ENCODE measurements around the gene MISP3. TPM values are rescaled to one million over a fixed set of nuclear protein-coding genes. Genes with fewer than 3 reads are reported as not detected.
A peak's percentile ranks its signal among the peaks of the same experiment; 100 is the strongest.

MISP3 gene
- total RNA-seq, 2 experiments from 2014 or later, result 1.0 to 1.1 TPM

GRCh38 chr19:14111486-14111885 lies 38.9 kb downstream of the MISP3 start:
- peaks cover 51% of the 10 kb centered on the region for H3K4me1 Mint-ChIP-seq (ENCODE audit: low read depth)
- no peaks in the 10 kb centered on the region for H3K36me3 Mint-ChIP-seq (ENCODE audit: low read depth)
- H3K27me3 Mint-ChIP-seq (ENCODE audit: low read depth), result no peaks in the 10 kb centered on the region
- no peak for DNase-seq
- ATAC-seq, result no peak
- H3K27ac Mint-ChIP-seq, result peak overlapping the region; percentile 30
- no peak overlapping the region for H3K4me3 Mint-ChIP-seq
- ChIA-PET POLR2A (interaction anchor here (0.5 kb wide), 1 partner anchor 12 kb away, joined by 5 read pairs; no protein-coding TSS in a partner anchor), CTCF (interaction anchor here (1.5 kb wide), 1 partner anchor 38 kb away, joined by 5 read pairs; the partner anchor contains the start of gene MISP3)
- H3K9me3 Mint-ChIP-seq (ENCODE audit: insufficient read depth), result no peaks in the 10 kb centered on the region

GRCh38 chr19:14112051-14112808 lies 39.6 kb downstream of the MISP3 start:
- CTCF ChIA-PET, result interaction anchor here (1.6 to 4.4 kb wide), 2 partner anchors 10 to 233 kb away, joined by 3 to 23 read pairs; no protein-coding TSS in a partner anchor

GRCh38 chr19:14112809-14113385 lies 40.3 kb downstream of the MISP3 start:
- DNase-seq (no peak), ATAC-seq (no peak)
- no peak overlapping the region for H3K4me3 Mint-ChIP-seq
- POLR2A ChIA-PET, result interaction anchor here (1.0 to 1.3 kb wide), 2 partner anchors 23 to 37 kb away, joined by 3 to 4 read pairs; partner anchors contain the start of gene ASF1B
- no peaks in the 10 kb centered on the region for H3K27me3 Mint-ChIP-seq (ENCODE audit: low read depth)
- no peaks in the 10 kb centered on the region for H3K9me3 Mint-ChIP-seq (ENCODE audit: insufficient read depth)
- H3K27ac Mint-ChIP-seq, result no peak overlapping the region
- H3K4me1 Mint-ChIP-seq (ENCODE audit: low read depth), result peaks cover 55% of the 10 kb centered on the region
- CTCF ChIA-PET, result interaction anchor here (1.1 to 4.4 kb wide), 4 partner anchors 11 to 236 kb away, joined by 3 to 23 read pairs (median 12); no protein-coding TSS in a partner anchor
- no peaks in the 10 kb centered on the region for H3K36me3 Mint-ChIP-seq (ENCODE audit: low read depth)

More at GRCh38 chr19:14112051-14112808, 39.6 kb downstream of the MISP3 start:
- POLR2A ChIA-PET, result interaction anchor here (0.5 to 1.3 kb wide), 3 partner anchors 12 to 37 kb away, joined by 3 to 5 read pairs (median 4); partner anchors contain the start of gene ASF1B
- peaks cover 55% of the 10 kb centered on the region for H3K4me1 Mint-ChIP-seq (ENCODE audit: low read depth)
- no peak for DNase-seq
- ATAC-seq, result no peak
- H3K36me3 Mint-ChIP-seq (ENCODE audit: low read depth), result no peaks in the 10 kb centered on the region
- no peaks in the 10 kb centered on the region for H3K27me3 Mint-ChIP-seq (ENCODE audit: low read depth)
- H3K4me3 Mint-ChIP-seq, result no peak overlapping the region
- no peaks in the 10 kb centered on the region for H3K9me3 Mint-ChIP-seq (ENCODE audit: insufficient read depth)
- peak overlapping the region; percentile 30 for H3K27ac Mint-ChIP-seq

GRCh38 chr19:14113762-14114414 lies 41.3 kb downstream of the MISP3 start:
- Mint-ChIP-seq H3K27ac (peak overlapping the region; percentile 30), H3K4me1 (ENCODE audit: low read depth) (peaks cover 61% of the 10 kb centered on the region), H3K4me3 (no peak overlapping the region), H3K36me3 (ENCODE audit: low read depth) (peaks cover under 1% of the 10 kb centered on the region), H3K9me3 (ENCODE audit: insufficient read depth) (no peaks in the 10 kb centered on the region), H3K27me3 (ENCODE audit: low read depth) (no peaks in the 10 kb centered on the region)
- DNase-seq (peak; percentile 57), ATAC-seq (no peak)
- CTCF ChIA-PET, result interaction anchor here (0.6 to 6.2 kb wide), 16 partner anchors 10 to 250 kb away, joined by 3 to 45 read pairs (median 7); partner anchors contain the start of genes ASF1B and MISP3
- POLR2A ChIA-PET, result interaction anchor here (0.6 to 0.9 kb wide), 2 partner anchors 22 to 33 kb away, joined by 3 to 4 read pairs; no protein-coding TSS in a partner anchor

GRCh38 chr19:14114439-14114838 lies 41.9 kb downstream of the MISP3 start:
- ATAC-seq, result no peak
- Mint-ChIP-seq H3K4me3 (no peak overlapping the region), H3K4me1 (ENCODE audit: low read depth) (peaks cover 64% of the 10 kb centered on the region), H3K27me3 (ENCODE audit: low read depth) (no peaks in the 10 kb centered on the region), H3K27ac (no peak overlapping the region), H3K9me3 (ENCODE audit: insufficient read depth) (no peaks in the 10 kb centered on the region), H3K36me3 (ENCODE audit: low read depth) (peaks cover 4% of the 10 kb centered on the region)
- ChIA-PET CTCF (interaction anchor here (0.6 to 6.2 kb wide), 15 partner anchors 9 to 251 kb away, joined by 3 to 45 read pairs (median 8); partner anchors contain the start of genes ASF1B and MISP3), POLR2A (interaction anchor here (0.6 to 1.9 kb wide), 3 partner anchors 22 to 34 kb away, joined by 3 to 9 read pairs (median 4); partner anchors contain the start of gene ASF1B)
- no peak for DNase-seq

GRCh38 chr19:14114854-14115253 lies 42.3 kb downstream of the MISP3 start:
- Mint-ChIP-seq H3K9me3 (ENCODE audit: insufficient read depth) (no peaks in the 10 kb centered on the region), H3K27me3 (ENCODE audit: low read depth) (no peaks in the 10 kb centered on the region), H3K4me3 (no peak overlapping the region), H3K4me1 (ENCODE audit: low read depth) (peaks cover 67% of the 10 kb centered on the region), H3K27ac (no peak overlapping the region), H3K36me3 (ENCODE audit: low read depth) (peaks cover 7% of the 10 kb centered on the region)
- ChIA-PET CTCF (interaction anchor here (0.6 to 6.2 kb wide), 19 partner anchors 9 to 508 kb away, joined by 3 to 45 read pairs (median 8); partner anchors contain the start of genes ASF1B and MISP3), POLR2A (interaction anchor here (1.9 kb wide), 1 partner anchor 22 kb away, joined by 9 read pairs; the partner anchor contains the start of gene ASF1B)
- DNase-seq (peak; percentile 64), ATAC-seq (no peak)

- DNase-seq (no peak), ATAC-seq (no peak)
- Mint-ChIP-seq H3K27me3 (ENCODE audit: low read depth) (no peaks in the 10 kb centered on the region), H3K4me1 (ENCODE audit: low read depth) (peaks cover 66% of the 10 kb centered on the region), H3K36me3 (ENCODE audit: low read depth) (peaks cover 13% of the 10 kb centered on the region), H3K9me3 (ENCODE audit: insufficient read depth) (no peaks in the 10 kb centered on the region), H3K4me3 (peak overlapping the region; percentile 51), H3K27ac (no peak overlapping the region)
- CTCF ChIA-PET, result interaction anchor here (0.9 to 6.2 kb wide), 15 partner anchors 8 to 509 kb away, joined by 3 to 45 read pairs (median 9); partner anchors contain the start of genes ASF1B and MISP3
- POLR2A ChIA-PET, result interaction anchor here (1.9 kb wide), 1 partner anchor 21 kb away, joined by 9 read pairs; the partner anchor contains the start of gene ASF1B
Measured at GRCh38 chr19:14115756-14116155, 43.2 kb downstream of the MISP3 start.

- no peak for DNase-seq
- Mint-ChIP-seq H3K27me3 (ENCODE audit: low read depth) (no peaks in the 10 kb centered on the region), H3K27ac (peak overlapping the region; percentile 76), H3K4me1 (ENCODE audit: low read depth) (peaks cover 64% of the 10 kb centered on the region), H3K36me3 (ENCODE audit: low read depth) (peaks cover 18% of the 10 kb centered on the region), H3K9me3 (ENCODE audit: insufficient read depth) (no peaks in the 10 kb centered on the region), H3K4me3 (peak overlapping the region; percentile 89)
- ChIA-PET POLR2A (interaction anchor here (1.9 kb wide), 1 partner anchor 20 kb away, joined by 9 read pairs; the partner anchor contains the start of gene ASF1B), CTCF (interaction anchor here (0.9 to 6.2 kb wide), 9 partner anchors 14 to 239 kb away, joined by 3 to 45 read pairs (median 10); partner anchors contain the start of genes ASF1B and MISP3)
- ATAC-seq, result no peak
Measured at GRCh38 chr19:14116525-14116917, 43.9 kb downstream of the MISP3 start.

- Mint-ChIP-seq H3K4me3 (peak overlapping the region; percentile 89), H3K27me3 (ENCODE audit: low read depth) (no peaks in the 10 kb centered on the region), H3K9me3 (ENCODE audit: insufficient read depth) (no peaks in the 10 kb centered on the region), H3K4me1 (ENCODE audit: low read depth) (peaks cover 58% of the 10 kb centered on the region), H3K27ac (peak overlapping the region; percentile 76), H3K36me3 (ENCODE audit: low read depth) (peaks cover 20% of the 10 kb centered on the region)
- DNase-seq (no peak), ATAC-seq (peak; percentile 9)
- CTCF ChIA-PET, result interaction anchor here (0.7 to 6.2 kb wide), 9 partner anchors 9 to 66 kb away, joined by 3 to 45 read pairs (median 3); partner anchors contain the start of gene ASF1B
- POLR2A ChIA-PET, result interaction anchor here (0.7 to 1.2 kb wide), 2 partner anchors 20 to 964 kb away, joined by 3 to 5 read pairs; partner anchors contain the start of gene ASF1B
Measured at GRCh38 chr19:14116918-14117578, 44.5 kb downstream of the MISP3 start.

GRCh38 chr19:14117668-14118164 lies 45.1 kb downstream of the MISP3 start, which contains the start of gene PRKACA:
PRKACA (minus strand) TSS chr19:14117762; CDS start chr19:14117547, 215 bp downstream.
- no peaks in the 10 kb centered on the region for H3K9me3 Mint-ChIP-seq (ENCODE audit: insufficient read depth)
- peaks cover 52% of the 10 kb centered on the region for H3K4me1 Mint-ChIP-seq (ENCODE audit: low read depth)

More at GRCh38 chr19:14117668-14118164, 45.1 kb downstream of the MISP3 start, which contains the start of gene PRKACA:
- POLR2A ChIA-PET, result interaction anchor here (0.7 to 1.5 kb wide), 3 partner anchors 13 to 965 kb away, joined by 3 to 5 read pairs (median 4); partner anchors contain the start of gene ASF1B
- Mint-ChIP-seq H3K4me3 (peak within 1 kb of the TSS; percentile 89), H3K27ac (peak within 1 kb of the TSS; percentile 76), H3K36me3 (ENCODE audit: low read depth) (peaks cover 24% of the 10 kb centered on the region), H3K27me3 (ENCODE audit: low read depth) (no peaks in the 10 kb centered on the region)
- ATAC-seq (peak; percentile 98), DNase-seq (peak; percentile 99)
- CTCF ChIA-PET, result interaction anchor here (0.7 to 6.2 kb wide), 7 partner anchors 9 to 66 kb away, joined by 3 to 45 read pairs (median 3); partner anchors contain the start of gene ASF1B
